IMR-90 (cell line): Measurements from ENCODE around the gene CHD6. TPM values are rescaled to one million over a fixed set of nuclear protein-coding genes. Genes with fewer than 3 reads are reported as not detected.

Experiments used
- ATAC-seq: fragments of 200-7000 bp; cut with Tn5 transposase; 2 replicates; pipeline ENCODE4 v1.9.1; 2020; ENCODE audit warnings: low read depth, mild to moderate bottlenecking, moderate library complexity
- BruUV-seq: library from RNA; stranded (reverse); fragments of 400-500 nt; replicated peaks from 2 replicates; lab custom pipeline; 2021; lab: Mats Ljungman, UMichigan
- CTCF ChIA-PET: fragments of 300-600 bp; formaldehyde crosslinking; extraction: SDS; loops from one replicate; lab custom pipeline; 2021; ENCODE audit warnings: antibody characterized with exemption; lab: Yijun Ruan, JAX
- POLR2A ChIA-PET: fragments of 300-600 bp; sonication (Branson Sonifier 250); formaldehyde crosslinking; loops from one replicate; lab custom pipeline; 2022; ENCODE audit warnings: antibody characterized with exemption; ENCODE audit not compliant: unreplicated experiment; lab: Charles Lee
- DNase-seq: peaks from one replicate; pipeline ENCODE4 v3.0.0; 2013
- H2AFZ ChIP-seq: replicated peaks from 2 replicates; pipeline ENCODE3; 2013; ENCODE audit warnings: low read length, mild to moderate bottlenecking; ENCODE audit not compliant: poor library complexity
- H2AK5ac ChIP-seq: 2 replicates; pipeline ENCODE4 v1.6.1; 2013; ENCODE audit warnings: low read depth, low read length, inconsistent platforms
- H2AK9ac ChIP-seq: replicated peaks from 2 replicates; pipeline ENCODE3; 2013; ENCODE audit warnings: mild to moderate bottlenecking, low read depth, low read length, moderate library complexity; ENCODE audit not compliant: poor library complexity
- H2BK120ac ChIP-seq: 2 replicates; pipeline ENCODE4 v1.6.1; 2013; ENCODE audit warnings: low read depth, low read length, inconsistent platforms
- H2BK15ac ChIP-seq: 3 replicates; pipeline ENCODE4 v1.6.1; 2013; ENCODE audit warnings: low read depth, low read length, inconsistent platforms
- H2BK20ac ChIP-seq: 2 replicates; pipeline ENCODE4 v1.6.1; 2013; ENCODE audit warnings: low read depth, mild to moderate bottlenecking, inconsistent platforms, low read length, moderate library complexity
- H2BK5ac ChIP-seq: 2 replicates; pipeline ENCODE4 v1.6.1; 2013; ENCODE audit warnings: mild to moderate bottlenecking, low read depth, low read length, inconsistent platforms; ENCODE audit not compliant: poor library complexity, severe bottlenecking
- H3K14ac ChIP-seq: replicated peaks from 2 replicates; pipeline ENCODE4 v1.6.1; 2013; ENCODE audit warnings: low read depth, low read length, inconsistent platforms
- H3K18ac ChIP-seq: 2 replicates; pipeline ENCODE4 v1.6.1; 2013; ENCODE audit warnings: low read depth, low read length, control low read depth
- H3K23ac ChIP-seq: 2 replicates; pipeline ENCODE4 v1.6.1; 2013; ENCODE audit warnings: low read depth, low read length, inconsistent platforms
- H3K27ac ChIP-seq: 2 replicates; pipeline ENCODE4 v1.5.1; 2013; ENCODE audit warnings: mild to moderate bottlenecking, control low read depth, low read length; ENCODE audit not compliant: insufficient read depth
- H3K27me3 ChIP-seq: 2 replicates; pipeline ENCODE4 v1.6.1; 2013; ENCODE audit warnings: low read length; ENCODE audit not compliant: control insufficient read depth, insufficient read depth
- H3K36me3 ChIP-seq: 2 replicates; pipeline ENCODE4 v1.6.1; 2013; ENCODE audit warnings: low read length, mixed read lengths; ENCODE audit not compliant: control insufficient read depth, insufficient read depth
- H3K4ac ChIP-seq: 2 replicates; pipeline ENCODE4 v1.6.1; 2013; ENCODE audit warnings: low read depth, low read length, inconsistent platforms
- H3K4me1 ChIP-seq: 2 replicates; pipeline ENCODE4 v1.6.1; 2013; ENCODE audit warnings: low read length, mixed read lengths; ENCODE audit not compliant: control insufficient read depth, insufficient read depth
- H3K4me2 ChIP-seq: 2 replicates; pipeline ENCODE4 v1.6.1; 2013; ENCODE audit warnings: low read depth, mild to moderate bottlenecking, control low read depth, low read length, moderate library complexity
- H3K4me3 ChIP-seq: 2 replicates; pipeline ENCODE4 v1.5.1; 2013; ENCODE audit warnings: low read depth, mild to moderate bottlenecking, control low read depth, low read length, moderate library complexity; ENCODE audit not compliant: insufficient read depth
- H3K56ac ChIP-seq: 2 replicates; pipeline ENCODE4 v1.6.1; 2013; ENCODE audit warnings: low read length, inconsistent platforms; ENCODE audit not compliant: insufficient read depth; ENCODE audit errors: extremely low read depth
- H3K79me1 ChIP-seq, 2 experiments: 2 replicates each; pipeline ENCODE4 v1.6.1; 2013; ENCODE audit warnings: low read length in 2 of 2, inconsistent platforms in 1 of 2, low read depth in 1 of 2
- H3K9ac ChIP-seq: 2 replicates; pipeline ENCODE4 v1.6.1; 2013; ENCODE audit warnings: low read depth, low read length, control low read depth
- H3K9me1 ChIP-seq: 2 replicates; pipeline ENCODE4 v1.6.1; 2013; ENCODE audit warnings: low read length, inconsistent platforms; ENCODE audit not compliant: insufficient read depth
- H3K9me3 ChIP-seq: 2 replicates; pipeline ENCODE4 v1.6.1; 2013; ENCODE audit warnings: low read length; ENCODE audit not compliant: control insufficient read depth, insufficient read depth
- H4K20me1 ChIP-seq: 2 replicates; pipeline ENCODE4 v1.6.1; 2013; ENCODE audit warnings: low read length, inconsistent platforms; ENCODE audit not compliant: insufficient read depth
- H4K5ac ChIP-seq: 2 replicates; pipeline ENCODE4 v1.6.1; 2013; ENCODE audit warnings: mild to moderate bottlenecking, low read depth, low read length, control low read depth
- H4K8ac ChIP-seq, 2 experiments: 2 replicates each; pipeline ENCODE4 v1.6.1; 2013; ENCODE audit warnings: low read depth in 2 of 2, low read length in 2 of 2, control low read depth in 1 of 2, inconsistent platforms in 1 of 2
- H4K91ac ChIP-seq: 2 replicates; pipeline ENCODE4 v1.6.1; 2013; ENCODE audit warnings: low read depth, low read length, inconsistent platforms; ENCODE audit not compliant: insufficient read depth
- BHLHE40 ChIP-seq: fragments of 150-350 bp; IDR thresholded peaks from 2 replicates; pipeline ENCODE4 v1.6.1; 2016; ENCODE audit warnings: mild to moderate bottlenecking, low read depth, low read length
- CEBPB ChIP-seq: IDR thresholded peaks from 2 replicates; pipeline ENCODE4 v1.6.1; 2012; ENCODE audit warnings: low read depth, low read length, improper control_type of control experiment
- CHD1 ChIP-seq: IDR thresholded peaks from 2 replicates; pipeline ENCODE4 v1.6.1; 2012; ENCODE audit warnings: low read depth, low read length, improper control_type of control experiment
- MAFK ChIP-seq: IDR thresholded peaks from 2 replicates; pipeline ENCODE4 v1.6.1; 2012; ENCODE audit warnings: low read depth, low read length, improper control_type of control experiment
- MAZ ChIP-seq: IDR thresholded peaks from 2 replicates; pipeline ENCODE4 v1.6.1; 2012; ENCODE audit warnings: low read depth, mild to moderate bottlenecking, low read length, improper control_type of control experiment, moderate library complexity, borderline replicate concordance
- MXI1 ChIP-seq: IDR thresholded peaks from 2 replicates; pipeline ENCODE4 v1.6.1; 2012; ENCODE audit warnings: low read depth, mild to moderate bottlenecking, low read length, moderate library complexity, borderline replicate concordance
- NFE2L2 ChIP-seq: fragments of 150-350 bp; IDR thresholded peaks from 2 replicates; pipeline ENCODE4 v1.6.1; 2016; ENCODE audit warnings: low read depth, mild to moderate bottlenecking, low read length
- POLR2A ChIP-seq: IDR thresholded peaks from 2 replicates; pipeline ENCODE4 v1.6.1; 2012; ENCODE audit warnings: mild to moderate bottlenecking, low read depth, low read length
- RAD21 ChIP-seq: IDR thresholded peaks from 2 replicates; pipeline ENCODE4 v1.6.1; 2012; ENCODE audit warnings: low read length, improper control_type of control experiment
- RCOR1 ChIP-seq: IDR thresholded peaks from 2 replicates; pipeline ENCODE4 v1.6.1; 2012; ENCODE audit warnings: mild to moderate bottlenecking, low read length, improper control_type of control experiment; ENCODE audit not compliant: insufficient replicate concordance
- RFX5 ChIP-seq: IDR thresholded peaks from 2 replicates; pipeline ENCODE4 v1.8.0; 2012; ENCODE audit warnings: low read depth, mild to moderate bottlenecking, low read length, moderate library complexity
- WGBS, 2 experiments: methylation state at CpG; one replicate each; pipeline versions ENCODE4 v1.1.5 to v1.1.7; 2013; ENCODE audit warnings: missing lambda C conversion rate in 2 of 2; ENCODE audit not compliant: insufficient read length in 1 of 2; ENCODE audit errors: extremely low coverage in 2 of 2; 5-methylcytosine and 5-hydroxymethylcytosine counted together
- dilution Hi-C: fragments of 300-500 bp; cut with HindIII; formaldehyde crosslinking; loops from one replicate; pipeline ENCODE4 v1.14.3; 2018; ENCODE audit warnings: low sequenced_read_pairs; ENCODE audit not compliant: unreplicated experiment
- in situ Hi-C: fragments of 300-500 bp; cut with MboI; formaldehyde crosslinking; loops from 3 replicates; pipeline ENCODE4 v1.14.3; 2019; ENCODE audit warnings: low sequenced_read_pairs, inconsistent platforms, mixed read lengths
- intact Hi-C: fragments of 100-400 bp; cut with micrococcal nuclease; formaldehyde crosslinking; loops from 2 replicates; pipeline ENCODE4 v1.10.0; 2022
- polyA plus RNA-seq, 3 experiments: library from polyadenylated mRNA; depleted of rRNA; stranded (reverse); fragments of >200 nt; gene quantifications; 2 replicates each; pipeline ENCODE4 v1.2.3, GENCODE V29; 2012; ENCODE audit warnings: low replicate concordance in 1 of 3
- total RNA-seq: library from RNA; depleted of rRNA; stranded (reverse); fragments of >200 nt; gene quantifications from 2 replicates; pipeline ENCODE4 v1.2.3, GENCODE V29; 2012
- TF ChIP-seq, protein P1 (sequence below): conservative IDR thresholded peaks from 2 replicates; pipeline ENCODE4 v1.5.1; 2012; ENCODE audit warnings: mild to moderate bottlenecking, low read depth, low read length, improper control_type of control experiment
- TF ChIP-seq, protein P2 (sequence below): fragments of 150-350 bp; IDR thresholded peaks from 2 replicates; pipeline ENCODE4 v1.6.1; 2017; ENCODE audit warnings: mild to moderate bottlenecking, antibody characterized with exemption, low read length, low read depth
- TF ChIP-seq, protein P3 (sequence below): fragments of 150-350 bp; IDR thresholded peaks from 2 replicates; pipeline ENCODE4 v1.6.1; 2016; ENCODE audit warnings: low read depth, mild to moderate bottlenecking, low read length, moderate library complexity, borderline replicate concordance

Gene CHD6
- total and polyA plus RNA-seq, 2 of the 4 experiments (the other 2 are of a cell fraction): 8.8 to 26.7 TPM

DNA sequence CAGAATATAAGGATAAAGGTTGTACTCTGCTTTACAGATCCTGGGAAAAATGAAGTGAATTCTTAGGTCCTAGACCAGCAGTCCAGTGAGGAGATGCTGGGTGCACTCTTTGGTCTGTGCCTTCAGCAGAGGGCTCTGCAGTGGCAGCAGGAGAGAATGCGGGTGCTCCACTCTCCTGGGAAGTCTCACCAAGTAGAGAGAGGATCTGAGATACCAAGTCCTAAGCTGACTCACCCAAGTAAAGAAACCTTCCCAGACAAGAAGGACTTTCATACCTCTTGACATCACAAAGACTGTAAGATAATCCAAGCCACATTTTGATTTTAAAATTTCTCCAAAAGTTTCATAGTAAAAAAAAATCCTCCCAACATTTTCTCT lies 134.6 kb downstream of the CHD6 start:
- peak overlapping the region; percentile 99 for H3K27ac ChIP-seq
- peaks cover 18% of the 10 kb centered on the region for H3K36me3 ChIP-seq

More for the DNA sequence above, 134.6 kb downstream of the CHD6 start:
- intact Hi-C loops (loop anchor here (2.0 to 10.0 kb wide), 3 partner anchors 59 to 211 kb away; partner anchors contain the start of gene CHD6), in situ Hi-C loops (no loop called here), dilution Hi-C loops (no loop called here)
- Histone ChIP-seq H3K27me3 (no peaks in the 10 kb centered on the region), H4K5ac (peak overlapping the region; percentile 98), H3K4me3 (no peak overlapping the region), H3K56ac (peak overlapping the region; percentile 37; the same call in 1 of the 2 replicates), H3K14ac (peak overlapping the region; percentile 26), H3K4me1 (peaks cover 12% of the 10 kb centered on the region), H4K8ac (peak overlapping the region; percentile 18 to 76; a peak in 3 of 4 replicates), H3K4me2 (no peak overlapping the region), H2BK120ac (peak overlapping the region; percentile 86), H3K79me1 (peaks cover 2 to 11% of the 10 kb centered on the region in 2 experiments; a peak in 2 of 4 replicates), H3K18ac (peak overlapping the region; percentile 99), H4K20me1 (no peaks in the 10 kb centered on the region), H2BK20ac (peak overlapping the region; percentile 72), H4K91ac (peak overlapping the region; percentile 96), H2BK5ac (peak overlapping the region; percentile 97), H3K23ac (peak overlapping the region; percentile 92), H3K9me3 (no peaks in the 10 kb centered on the region), H2AFZ (no peak overlapping the region), H2AK5ac (peak overlapping the region; percentile 89), H2BK15ac (peak overlapping the region; percentile 85; the same call in 2 of the 3 replicates), H2AK9ac (peak overlapping the region; percentile 73), H3K4ac (peak overlapping the region; percentile 80), H3K9me1 (peaks cover 14% of the 10 kb centered on the region), H3K9ac (no peak overlapping the region)
- no CpG with 5 or more reads among the region's 1 CpG for WGBS, 2 experiments
- DNase-seq (peak; percentile 60), ATAC-seq (peak; percentile 48)
- no TSS peak for BruUV-seq
- ChIA-PET CTCF (interaction anchor here (0.6 kb wide), 1 partner anchor 60 kb away, joined by 3 read pairs; no protein-coding TSS in a partner anchor), POLR2A (no interaction called here)
- no peak for TF ChIP-seq RCOR1
- no peak for TF ChIP-seq POLR2A
- TF ChIP-seq NFE2L2: no peak
- TF ChIP-seq, protein P1, sequence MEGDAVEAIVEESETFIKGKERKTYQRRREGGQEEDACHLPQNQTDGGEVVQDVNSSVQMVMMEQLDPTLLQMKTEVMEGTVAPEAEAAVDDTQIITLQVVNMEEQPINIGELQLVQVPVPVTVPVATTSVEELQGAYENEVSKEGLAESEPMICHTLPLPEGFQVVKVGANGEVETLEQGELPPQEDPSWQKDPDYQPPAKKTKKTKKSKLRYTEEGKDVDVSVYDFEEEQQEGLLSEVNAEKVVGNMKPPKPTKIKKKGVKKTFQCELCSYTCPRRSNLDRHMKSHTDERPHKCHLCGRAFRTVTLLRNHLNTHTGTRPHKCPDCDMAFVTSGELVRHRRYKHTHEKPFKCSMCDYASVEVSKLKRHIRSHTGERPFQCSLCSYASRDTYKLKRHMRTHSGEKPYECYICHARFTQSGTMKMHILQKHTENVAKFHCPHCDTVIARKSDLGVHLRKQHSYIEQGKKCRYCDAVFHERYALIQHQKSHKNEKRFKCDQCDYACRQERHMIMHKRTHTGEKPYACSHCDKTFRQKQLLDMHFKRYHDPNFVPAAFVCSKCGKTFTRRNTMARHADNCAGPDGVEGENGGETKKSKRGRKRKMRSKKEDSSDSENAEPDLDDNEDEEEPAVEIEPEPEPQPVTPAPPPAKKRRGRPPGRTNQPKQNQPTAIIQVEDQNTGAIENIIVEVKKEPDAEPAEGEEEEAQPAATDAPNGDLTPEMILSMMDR: no peak
- TF ChIP-seq MAZ: no peak
- TF ChIP-seq CEBPB: no peak
- no peak for TF ChIP-seq MAFK
- TF ChIP-seq, protein P2, sequence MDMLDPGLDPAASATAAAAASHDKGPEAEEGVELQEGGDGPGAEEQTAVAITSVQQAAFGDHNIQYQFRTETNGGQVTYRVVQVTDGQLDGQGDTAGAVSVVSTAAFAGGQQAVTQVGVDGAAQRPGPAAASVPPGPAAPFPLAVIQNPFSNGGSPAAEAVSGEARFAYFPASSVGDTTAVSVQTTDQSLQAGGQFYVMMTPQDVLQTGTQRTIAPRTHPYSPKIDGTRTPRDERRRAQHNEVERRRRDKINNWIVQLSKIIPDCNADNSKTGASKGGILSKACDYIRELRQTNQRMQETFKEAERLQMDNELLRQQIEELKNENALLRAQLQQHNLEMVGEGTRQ: no peak
- TF ChIP-seq RFX5: no peak
- TF ChIP-seq MXI1: no peak
- TF ChIP-seq RAD21: no peak
- TF ChIP-seq BHLHE40: no peak
- no peak for TF ChIP-seq CHD1
- TF ChIP-seq, protein P3, sequence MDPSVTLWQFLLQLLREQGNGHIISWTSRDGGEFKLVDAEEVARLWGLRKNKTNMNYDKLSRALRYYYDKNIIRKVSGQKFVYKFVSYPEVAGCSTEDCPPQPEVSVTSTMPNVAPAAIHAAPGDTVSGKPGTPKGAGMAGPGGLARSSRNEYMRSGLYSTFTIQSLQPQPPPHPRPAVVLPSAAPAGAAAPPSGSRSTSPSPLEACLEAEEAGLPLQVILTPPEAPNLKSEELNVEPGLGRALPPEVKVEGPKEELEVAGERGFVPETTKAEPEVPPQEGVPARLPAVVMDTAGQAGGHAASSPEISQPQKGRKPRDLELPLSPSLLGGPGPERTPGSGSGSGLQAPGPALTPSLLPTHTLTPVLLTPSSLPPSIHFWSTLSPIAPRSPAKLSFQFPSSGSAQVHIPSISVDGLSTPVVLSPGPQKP: no peak
